SK-N-MC (cell line): ENCODE data around the gene PLAC9.

ENCODE experiments used
- EZH2 ChIP-seq: fragments of 200-600 bp; sonication (generic); IDR thresholded peaks from one replicate; pipeline ENCODE4 v1.6.1; 2017; ENCODE audit warnings: antibody characterized with exemption
- FOXP2 ChIP-seq: optimal IDR thresholded peaks from 2 replicates; pipeline ENCODE3; 2011; ENCODE audit warnings: mild to moderate bottlenecking, moderate library complexity; ENCODE audit not compliant: insufficient read depth; ENCODE audit errors: extremely low read length, control extremely low read depth
- POLR2AphosphoS5 ChIP-seq: IDR thresholded peaks from 2 replicates; pipeline ENCODE4 v1.6.1; 2012; ENCODE audit warnings: mild to moderate bottlenecking, low read depth, low read length, borderline replicate concordance

DNA sequence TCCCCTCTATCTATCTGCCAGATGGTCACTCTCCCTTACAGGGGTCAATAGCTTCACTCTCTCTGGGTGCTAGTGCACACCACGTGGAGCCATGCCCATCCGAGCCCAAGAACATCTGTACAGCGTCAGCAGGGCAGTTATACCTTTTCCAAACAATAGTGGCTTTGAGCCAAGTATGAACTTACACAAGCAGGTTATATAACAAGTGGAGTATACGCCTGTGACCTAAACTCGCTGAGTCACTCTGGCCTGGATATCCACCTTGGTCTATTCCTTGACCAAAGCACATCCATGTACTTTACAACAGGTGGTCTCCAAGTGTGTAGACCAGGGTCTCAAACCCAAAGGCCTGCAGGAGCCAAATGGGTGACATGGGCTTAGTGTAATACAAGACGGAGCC is 20.3 kb downstream of the PLAC9 start:
- TF ChIP-seq EZH2 = no peak
- no peak for TF ChIP-seq POLR2AphosphoS5
- TF ChIP-seq FOXP2 = no peak
